Thyroid gland (tissue), 4 donors: Measurements from ENCODE around the gene PLA2G3.

ENCODE experiments used
- CTCF ChIP-seq, 6 experiments: fragments of 200-600 bp in 3 of 6; fragments of 450-650 bp in 3 of 6; sonication (generic) in 3 of 6; IDR thresholded peaks; one replicate each; pipeline ENCODE4 v1.5.1; 2016 to 2019; ENCODE audit warnings: antibody characterized with exemption in 6 of 6, mild to moderate bottlenecking in 2 of 6, inconsistent platforms in 1 of 6, moderate library complexity in 1 of 6
- POLR2A ChIP-seq, 2 donors: fragments of 450-650 bp; IDR thresholded peaks; one replicate each; pipeline ENCODE4 v1.6.1; 2017; ENCODE audit warnings: antibody characterized with exemption in 2 of 2, mild to moderate bottlenecking in 2 of 2, moderate library complexity in 1 of 2

DNA sequence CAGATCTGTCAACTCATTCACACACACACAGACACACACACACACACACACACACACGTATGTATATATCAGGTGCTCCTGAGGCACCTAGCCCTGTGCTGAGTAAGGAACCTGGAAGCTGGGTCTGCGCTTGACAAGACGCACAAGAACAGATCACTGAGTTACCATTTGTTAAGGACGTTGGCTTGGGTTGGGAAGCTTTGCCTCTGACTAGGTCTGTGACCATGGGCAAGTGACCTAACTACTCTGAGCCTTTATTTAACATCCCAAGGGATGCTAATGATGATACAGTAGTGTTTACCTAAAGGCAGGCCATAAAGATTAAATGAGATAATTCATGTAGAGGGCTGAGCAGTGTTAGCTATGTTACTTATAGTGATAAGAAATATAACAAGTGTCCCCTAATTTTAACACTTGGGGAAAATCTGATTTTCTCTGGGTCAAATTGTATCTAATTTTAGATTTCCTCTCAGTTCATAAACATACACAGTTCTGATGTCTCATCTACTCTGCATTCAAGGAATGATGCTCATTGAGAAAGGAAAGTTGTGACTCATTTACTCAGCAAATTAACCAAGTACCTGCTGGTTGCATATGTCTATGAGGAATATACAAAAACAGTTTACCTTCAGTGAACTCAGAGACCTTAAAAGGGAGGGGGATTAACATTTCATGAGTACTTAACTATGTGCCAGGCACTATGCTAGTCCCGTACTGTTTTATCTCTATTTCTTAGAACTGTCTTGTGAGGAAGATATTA, 33.3 kb upstream of the PLA2G3 start:
- TF ChIP-seq CTCF (IDR thresholded peaks at IDR 0.05) = no peak
- no peak for TF ChIP-seq POLR2A (IDR thresholded peaks at IDR 0.05)
